A549 (cell line): ENCODE data around the gene MTCL1. TPM values are rescaled to one million over a fixed set of nuclear protein-coding genes. Genes with fewer than 3 reads are reported as not detected.
A peak's percentile ranks its signal among the peaks of the same experiment; 100 is the strongest.

Experiments
- ATAC-seq, 2 experiments: fragments of 200-7000 bp in 1 of 2; fragments of >200 bp in 1 of 2; cut with Nextera tagmentation in 1 of 2; cut with Tn5 transposase in 1 of 2; 3 replicates each; pipeline versions ENCODE4 v1.8.0 to v1.9.1; 2018 to 2020; ENCODE audit warnings: mild to moderate bottlenecking in 1 of 2, moderate library complexity in 1 of 2
- CTCF ChIA-PET: fragments of 300-600 bp; sonication (Branson Sonifier 250); formaldehyde crosslinking; extraction: SDS; loops from one replicate; lab custom pipeline; 2021; ENCODE audit warnings: antibody characterized with exemption, inconsistent platforms; lab: Yijun Ruan, JAX
- POLR2A ChIA-PET: fragments of 350-600 bp; formaldehyde crosslinking; extraction: SDS; loops from one replicate; lab custom pipeline; 2021; ENCODE audit warnings: antibody characterized with exemption, inconsistent platforms; lab: Yijun Ruan, JAX
- DNase-seq, 2 experiments: peaks; one replicate each; pipeline versions ENCODE4 v3.0.0 to v3.0.0-alpha.2; 2011 to 2016; ENCODE audit warnings: low read depth in 1 of 2, low spot score in 1 of 2
- FAIRE-seq: peaks from 2 replicates; lab custom pipeline; 2011; peaks lifted over from hg19 to GRCh38; lab: Jason Lieb, UNC
- H3K27ac ChIP-seq, 2 experiments: fragments of >200 bp; sonication (Bioruptor Twin); formaldehyde crosslinking; 3 replicates each; pipeline ENCODE4 v1.5.1; 2016 to 2017
- H3K4me1 ChIP-seq: fragments of >200 bp; sonication (Bioruptor Twin); formaldehyde crosslinking; 3 replicates; pipeline ENCODE4 v1.6.1; 2016
- H3K4me2 ChIP-seq: fragments of >200 bp; sonication (Bioruptor Twin); formaldehyde crosslinking; 3 replicates; pipeline ENCODE4 v1.6.1; 2016
- H3K4me3 ChIP-seq: fragments of >200 bp; sonication (Bioruptor Twin); formaldehyde crosslinking; 3 replicates; pipeline ENCODE4 v1.5.1; 2016
- H3K9me3 ChIP-seq: fragments of >200 bp; sonication (Bioruptor Twin); formaldehyde crosslinking; 3 replicates; pipeline ENCODE4 v1.6.1; 2016
- BHLHE40 ChIP-seq: IDR thresholded peaks from 2 replicates; pipeline ENCODE4 v1.6.1; 2012; ENCODE audit warnings: low read depth, low read length, inconsistent platforms
- CEBPB ChIP-seq, 2 experiments: fragments of >200 bp in 1 of 2; sonication (Bioruptor Twin) in 1 of 2; formaldehyde crosslinking in 1 of 2; IDR thresholded peaks; 2 replicates each; pipeline ENCODE4 v1.6.1; 2012 to 2016
- CHD2 ChIP-seq: fragments of 150-350 bp; IDR thresholded peaks from 2 replicates; pipeline ENCODE4 v1.6.1; 2014; ENCODE audit warnings: low read length; ENCODE audit not compliant: partially characterized antibody
- CTCF ChIP-seq: fragments of >200 bp; sonication (Bioruptor Twin); formaldehyde crosslinking; IDR thresholded peaks from 3 replicates; pipeline ENCODE4 v1.5.1; 2016
- EP300 ChIP-seq, 2 experiments: fragments of >200 bp; sonication (Bioruptor Twin); formaldehyde crosslinking; IDR thresholded peaks; 2 replicates in 1 of 2; 3 replicates in 1 of 2; pipeline ENCODE4 v1.6.1; 2016 to 2017
- ESRRA ChIP-seq: fragments of 150-350 bp; IDR thresholded peaks from 2 replicates; pipeline ENCODE4 v1.6.1; 2014; ENCODE audit warnings: mild to moderate bottlenecking, low read length, borderline replicate concordance
- FOXS1 ChIP-seq: fragments of 250-450 bp; sonication (Bioruptor Pico); IDR thresholded peaks from 2 replicates; pipeline ENCODE4 v1.5.0; 2020; ENCODE audit warnings: mild to moderate bottlenecking, moderate library complexity
- HDAC2 ChIP-seq: fragments of 200-600 bp; sonication (generic); IDR thresholded peaks from 2 replicates; pipeline ENCODE4 v1.6.1; 2016
- HEYL ChIP-seq: fragments of 250-450 bp; sonication (Bioruptor Pico); IDR thresholded peaks from 2 replicates; pipeline ENCODE4 v1.8.0; 2021; ENCODE audit warnings: mild to moderate bottlenecking, moderate library complexity
- HOXA7 ChIP-seq: fragments of 250-450 bp; sonication (Bioruptor Pico); IDR thresholded peaks from 2 replicates; pipeline ENCODE4 v1.5.0; 2020; ENCODE audit warnings: mild to moderate bottlenecking, moderate library complexity
- HOXB13 ChIP-seq: fragments of 250-450 bp; sonication (Bioruptor Pico); IDR thresholded peaks from 2 replicates; pipeline ENCODE4 v1.5.0; 2020; ENCODE audit warnings: low read depth, mild to moderate bottlenecking, moderate library complexity
- JUN ChIP-seq, 2 experiments: fragments of >200 bp; sonication (Bioruptor Twin); formaldehyde crosslinking; IDR thresholded peaks; 2 replicates in 1 of 2; 3 replicates in 1 of 2; pipeline ENCODE4 v1.6.1; 2016 to 2017
- JUNB ChIP-seq: fragments of >200 bp; sonication (Bioruptor Twin); formaldehyde crosslinking; IDR thresholded peaks from 2 replicates; pipeline ENCODE4 v1.6.1; 2016
- KDM5A ChIP-seq: fragments of 200-600 bp; sonication (generic); IDR thresholded peaks from 2 replicates; pipeline ENCODE4 v1.6.1; 2016; ENCODE audit warnings: antibody characterized with exemption, mild to moderate bottlenecking
- MAFK ChIP-seq: fragments of 450-650 bp; IDR thresholded peaks from 2 replicates; pipeline ENCODE4 v1.6.1; 2014; ENCODE audit not compliant: partially characterized antibody
- MAZ ChIP-seq: fragments of 150-350 bp; IDR thresholded peaks from 2 replicates; pipeline ENCODE4 v1.6.1; 2014; ENCODE audit warnings: antibody characterized with exemption, low read depth, low read length, borderline replicate concordance
- MYC ChIP-seq: IDR thresholded peaks from 2 replicates; pipeline ENCODE4 v1.6.1; 2012; ENCODE audit warnings: mild to moderate bottlenecking, inconsistent platforms, low read length, improper control_type of control experiment, borderline replicate concordance
- POLR2A ChIP-seq: IDR thresholded peaks from 2 replicates; pipeline ENCODE4 v1.6.1; 2012; ENCODE audit warnings: mild to moderate bottlenecking, low read length
- RARB ChIP-seq: fragments of 250-450 bp; sonication (Bioruptor Pico); IDR thresholded peaks from 2 replicates; pipeline ENCODE4 v1.8.0; 2021; ENCODE audit warnings: mild to moderate bottlenecking, moderate library complexity
- RCOR1 ChIP-seq: fragments of 150-350 bp; IDR thresholded peaks from 2 replicates; pipeline ENCODE4 v1.6.1; 2014; ENCODE audit warnings: antibody characterized with exemption, low read length, low read depth
- TFCP2L1 ChIP-seq: fragments of 250-450 bp; sonication (Bioruptor Pico); IDR thresholded peaks from 2 replicates; pipeline ENCODE4 v1.5.0; 2021; ENCODE audit warnings: mild to moderate bottlenecking
- ZFP36 ChIP-seq: fragments of 450-650 bp; IDR thresholded peaks from 2 replicates; pipeline ENCODE4 v1.6.1; 2014; ENCODE audit warnings: borderline replicate concordance; ENCODE audit not compliant: partially characterized antibody
- ZNF302 ChIP-seq: fragments of 250-450 bp; sonication (Bioruptor Pico); IDR thresholded peaks from 2 replicates; pipeline ENCODE4 v1.9.0; 2021; ENCODE audit warnings: inconsistent platforms, mild to moderate bottlenecking, moderate library complexity
- ZSCAN20 ChIP-seq: fragments of 250-450 bp; sonication (Bioruptor Pico); IDR thresholded peaks from 2 replicates; pipeline ENCODE4 v1.8.0; 2022; ENCODE audit warnings: mild to moderate bottlenecking, moderate library complexity
- WGBS: methylation state at CpG from one replicate; pipeline ENCODE4 v1.1.6; 2017; ENCODE audit errors: missing lambda C conversion rate; 5-methylcytosine and 5-hydroxymethylcytosine counted together
- polyA plus RNA-seq, 4 experiments: library from polyadenylated mRNA; depleted of rRNA in 3 of 4; stranded (reverse); fragments of >200 nt; fragmentation: RNase III in 1 of 4; extraction: RNeasy Plus Mini Kit Qiagen cat#74134 plus additional on column Dnase treatment in 1 of 4; gene quantifications; 2 replicates in 3 of 4; 3 replicates in 1 of 4; pipeline ENCODE4 v1.2.3, GENCODE V29; 2011 to 2017
- TF ChIP-seq, protein P1 (sequence below): fragments of >200 bp; sonication (Bioruptor Twin); formaldehyde crosslinking; IDR thresholded peaks from 3 replicates; pipeline ENCODE4 v1.6.1; 2016
- TF ChIP-seq, protein P2 (sequence below): fragments of >200 bp; sonication (Bioruptor Twin); formaldehyde crosslinking; IDR thresholded peaks from 2 replicates; pipeline ENCODE4 v1.6.1; 2016

Gene MTCL1
- polyA plus RNA-seq, 2 of the 4 experiments (the other 2 are of a cell fraction) = 44.4 to 49.6 TPM

DNA sequence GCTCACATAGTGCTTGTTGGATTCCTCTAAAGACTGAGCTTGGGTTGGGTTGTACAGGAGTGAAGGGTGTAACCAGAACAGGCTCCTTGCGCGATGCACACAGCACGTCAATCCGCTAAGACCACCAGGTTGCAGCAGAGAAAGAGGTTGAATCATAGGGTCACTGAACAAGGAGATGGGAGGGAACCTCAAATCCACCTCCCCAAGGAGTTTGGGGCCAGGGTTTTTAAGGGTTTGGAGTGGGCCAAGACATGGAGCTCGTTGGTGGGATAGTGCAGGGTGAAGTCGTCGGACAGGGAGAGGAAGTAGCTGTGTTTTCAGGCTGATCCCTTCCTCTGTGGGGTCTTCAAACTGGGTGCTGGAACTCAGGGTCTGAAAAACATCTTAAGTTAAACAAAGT lies 20.8 kb upstream of the MTCL1 start:
- ATAC-seq = no peak
- no peak for FAIRE-seq
- POLR2A ChIA-PET = no interaction called here
- TF ChIP-seq HOXA7 (CRISPR knock-in tag) (no peak), ESRRA (no peak), KDM5A (no peak), RCOR1 (no peak), HEYL (no peak), BHLHE40 (no peak)
- CTCF ChIA-PET = interaction anchor here (2.3 to 3.2 kb wide), 2 partner anchors 12 to 30 kb away, joined by 10 to 12 read pairs; no protein-coding TSS in a partner anchor
- no peaks in the 10 kb centered on the region for H3K4me1 ChIP-seq
- WGBS = 83% methylated on average over 3 of the region's 7 CpGs
- DNase-seq = no peak
- H3K9me3 ChIP-seq = no peaks in the 10 kb centered on the region
- H3K27ac ChIP-seq = no peak overlapping the region
- no peak overlapping the region for H3K4me2 ChIP-seq
- H3K4me3 ChIP-seq = no peak overlapping the region

GRCh38 chr18:8685141-8685913 lies 20.0 kb upstream of the MTCL1 start:
- DNase-seq (no peak), ATAC-seq (no peak), FAIRE-seq (no peak)
- ChIA-PET CTCF (interaction anchor here (2.3 to 3.2 kb wide), 2 partner anchors 11 to 31 kb away, joined by 10 to 12 read pairs; no protein-coding TSS in a partner anchor), POLR2A (no interaction called here)
- TF ChIP-seq HEYL (no peak), RARB (no peak), JUN (IDR thresholded peaks at IDR 0.05) (no peak), ZSCAN20 (CRISPR knock-in tag) (no peak)
- no peaks in the 10 kb centered on the region for H3K9me3 ChIP-seq
- H3K27ac ChIP-seq = 0 out of 6 replicates have a peak overlapping the region, but pooled peaks of 1 of the 2 experiments have one; percentile 11
- H3K4me2 ChIP-seq = no peak overlapping the region
- H3K4me1 ChIP-seq = no peaks in the 10 kb centered on the region
- H3K4me3 ChIP-seq = no peak overlapping the region
- WGBS = 85% methylated on average over 8 of the region's 13 CpGs

DNA sequence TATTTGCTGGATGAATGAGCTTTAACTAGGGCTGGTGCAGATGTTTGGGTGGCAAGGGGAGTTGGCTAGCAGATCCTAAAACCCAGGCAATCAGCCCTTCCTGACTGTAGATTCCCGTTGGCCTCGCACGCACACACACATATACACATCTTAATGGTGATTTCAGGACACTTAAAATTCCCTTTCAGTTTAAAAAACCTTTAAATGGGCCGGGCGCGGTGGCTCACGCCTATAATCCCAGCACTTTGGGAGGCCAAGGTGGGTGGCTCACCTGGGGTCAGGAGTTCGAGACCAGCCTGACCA lies 19.5 kb upstream of the MTCL1 start:
- Histone ChIP-seq H3K4me3 (no peak overlapping the region), H3K4me2 (no peak overlapping the region), H3K27ac (no peak overlapping the region), H3K4me1 (no peaks in the 10 kb centered on the region), H3K9me3 (no peaks in the 10 kb centered on the region)
- 100% methylated on average over 7 of the region's 8 CpGs for WGBS
- FAIRE-seq (no peak), DNase-seq (no peak), ATAC-seq (no peak)
- ChIA-PET CTCF (interaction anchor here (1.6 to 3.2 kb wide), 3 partner anchors 11 to 296 kb away, joined by 4 to 12 read pairs (median 10); no protein-coding TSS in a partner anchor), POLR2A (no interaction called here)
- no peak for TF ChIP-seq JUNB
- TF ChIP-seq, protein P1, sequence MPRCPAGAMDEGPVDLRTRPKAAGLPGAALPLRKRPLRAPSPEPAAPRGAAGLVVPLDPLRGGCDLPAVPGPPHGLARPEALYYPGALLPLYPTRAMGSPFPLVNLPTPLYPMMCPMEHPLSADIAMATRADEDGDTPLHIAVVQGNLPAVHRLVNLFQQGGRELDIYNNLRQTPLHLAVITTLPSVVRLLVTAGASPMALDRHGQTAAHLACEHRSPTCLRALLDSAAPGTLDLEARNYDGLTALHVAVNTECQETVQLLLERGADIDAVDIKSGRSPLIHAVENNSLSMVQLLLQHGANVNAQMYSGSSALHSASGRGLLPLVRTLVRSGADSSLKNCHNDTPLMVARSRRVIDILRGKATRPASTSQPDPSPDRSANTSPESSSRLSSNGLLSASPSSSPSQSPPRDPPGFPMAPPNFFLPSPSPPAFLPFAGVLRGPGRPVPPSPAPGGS = no peak
- TF ChIP-seq MAFK = no peak
- no peak for TF ChIP-seq ZFP36

GRCh38 chr18:8686611-8687010 lies 18.7 kb upstream of the MTCL1 start:
- ATAC-seq = no peak
- 86% methylated on average over 6 of the region's 6 CpGs for WGBS
- no peaks in the 10 kb centered on the region for H3K4me1 ChIP-seq
- H3K4me2 ChIP-seq = no peak overlapping the region
- no peak overlapping the region for H3K4me3 ChIP-seq
- FAIRE-seq = no peak
- no peaks in the 10 kb centered on the region for H3K9me3 ChIP-seq
- no peak for DNase-seq
- ChIA-PET POLR2A (interaction anchor here (0.6 to 1.6 kb wide), 2 partner anchors 19 to 82 kb away, joined by 3 to 5 read pairs; partner anchors contain the start of gene MTCL1), CTCF (interaction anchor here (1.3 to 3.2 kb wide), 5 partner anchors 14 to 302 kb away, joined by 3 to 14 read pairs (median 5); no protein-coding TSS in a partner anchor)
- no peak overlapping the region for H3K27ac ChIP-seq
- TF ChIP-seq JUN (IDR thresholded peaks at IDR 0.05) = no peak
- no peak for TF ChIP-seq FOXS1
- TF ChIP-seq ZNF302 (CRISPR knock-in tag) = no peak
- no peak for TF ChIP-seq HOXA7 (CRISPR knock-in tag)
- TF ChIP-seq MAZ = no peak
- TF ChIP-seq CTCF = no peak
- TF ChIP-seq POLR2A = no peak
- no peak for TF ChIP-seq CEBPB (IDR thresholded peaks at IDR 0.05)
- no peak for TF ChIP-seq CHD2
- TF ChIP-seq BHLHE40 = no peak
- TF ChIP-seq TFCP2L1 (CRISPR knock-in tag) = no peak
- TF ChIP-seq HDAC2 = no peak
- TF ChIP-seq EP300 (IDR thresholded peaks at IDR 0.05) = no peak
- TF ChIP-seq, protein P2, sequence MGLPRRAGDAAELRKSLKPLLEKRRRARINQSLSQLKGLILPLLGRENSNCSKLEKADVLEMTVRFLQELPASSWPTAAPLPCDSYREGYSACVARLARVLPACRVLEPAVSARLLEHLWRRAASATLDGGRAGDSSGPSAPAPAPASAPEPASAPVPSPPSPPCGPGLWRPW = no peak
- TF ChIP-seq MAFK = no peak
- TF ChIP-seq RCOR1 = no peak
- no peak for TF ChIP-seq HOXB13 (CRISPR knock-in tag)
- no peak for TF ChIP-seq MYC
- no peak for TF ChIP-seq JUNB
